PC-9 (cell line): ENCODE measurements around the gene LCOR. TPM values are rescaled to one million over a fixed set of nuclear protein-coding genes. Genes with fewer than 3 reads are reported as not detected.

Experiments used
- BruUV-seq: library from RNA; stranded (reverse); fragments of 400-500 nt; replicated peaks from 2 replicates; lab custom pipeline; 2021; lab: Mats Ljungman, UMichigan
- CTCF ChIA-PET: fragments of 300-600 bp; sonication (Branson Sonifier 250); formaldehyde crosslinking; loops from one replicate; lab custom pipeline; 2022; ENCODE audit warnings: antibody characterized with exemption; lab: Charles Lee
- POLR2A ChIA-PET: fragments of 300-600 bp; sonication (Branson Sonifier 250); formaldehyde crosslinking; loops from one replicate; lab custom pipeline; 2022; ENCODE audit warnings: antibody characterized with exemption; ENCODE audit not compliant: unreplicated experiment; lab: Charles Lee
- DNase-seq, 2 experiments: peaks; one replicate each; pipeline versions ENCODE4 v3.0.0 to v3.0.0-alpha.2; 2015 to 2022; ENCODE audit warnings: mixed read lengths in 1 of 2
- H2AFZ ChIP-seq: fragments of 200-600 bp; sonication (generic); 2 replicates; pipeline ENCODE4 v1.8.1; 2017; ENCODE audit warnings: antibody characterized with exemption
- H3F3A ChIP-seq: fragments of 200-600 bp; sonication (generic); 2 replicates; pipeline ENCODE4 v1.8.1; 2017; ENCODE audit warnings: antibody characterized with exemption, mild to moderate bottlenecking, low read depth; ENCODE audit not compliant: insufficient read depth
- H3K27ac ChIP-seq: fragments of 200-600 bp; sonication (generic); 2 replicates; pipeline ENCODE4 v1.6.1; 2016; ENCODE audit warnings: mixed run types
- H3K27me3 ChIP-seq: fragments of 200-600 bp; sonication (generic); 2 replicates; pipeline ENCODE4 v1.6.1; 2016; ENCODE audit warnings: low read depth, mixed run types; ENCODE audit not compliant: insufficient read depth
- H3K36me3 ChIP-seq: fragments of 200-600 bp; sonication (generic); 2 replicates; pipeline ENCODE4 v1.6.1; 2016; ENCODE audit warnings: low read depth, mixed run types
- H3K4me1 ChIP-seq: fragments of 200-600 bp; sonication (generic); replicated peaks from 2 replicates; pipeline ENCODE4 v1.6.1; 2016; ENCODE audit warnings: mixed run types; ENCODE audit not compliant: insufficient read depth
- H3K4me2 ChIP-seq: fragments of 200-600 bp; sonication (generic); 2 replicates; pipeline ENCODE4 v1.6.1; 2017; ENCODE audit warnings: mixed run types
- H3K4me3 ChIP-seq: fragments of 200-600 bp; sonication (generic); 2 replicates; pipeline ENCODE4 v1.6.1; 2016; ENCODE audit warnings: mixed run types
- H3K79me2 ChIP-seq: fragments of 200-600 bp; sonication (generic); 2 replicates; pipeline ENCODE4 v1.6.1; 2017; ENCODE audit warnings: low read depth, mixed run types
- H3K9me2 ChIP-seq: fragments of 200-600 bp; sonication (generic); 2 replicates; pipeline ENCODE4 v1.8.1; 2017; ENCODE audit warnings: mild to moderate bottlenecking; ENCODE audit not compliant: insufficient read depth
- H3K9me3 ChIP-seq: fragments of 200-600 bp; sonication (generic); 2 replicates; pipeline ENCODE4 v1.8.1; 2016; ENCODE audit warnings: low read depth; ENCODE audit not compliant: insufficient read depth
- H4K20me1 ChIP-seq: fragments of 200-600 bp; sonication (generic); 2 replicates; pipeline ENCODE4 v1.8.1; 2017; ENCODE audit not compliant: insufficient read depth
- EZH2 ChIP-seq: fragments of 200-600 bp; sonication (generic); IDR thresholded peaks from 2 replicates; pipeline ENCODE4 v1.8.0; 2017; ENCODE audit warnings: antibody characterized with exemption, low read depth
- intact Hi-C: fragments of 100-400 bp; cut with micrococcal nuclease; formaldehyde crosslinking; loops from one replicate; pipeline ENCODE4 v1.10.0; 2022; ENCODE audit not compliant: unreplicated experiment
- total RNA-seq: library from RNA; stranded (reverse); gene quantifications from 2 replicates; pipeline ENCODE4 v1.2.3, GENCODE V29; 2021
- TF ChIP-seq, protein P1 (sequence below): fragments of 200-600 bp; sonication (generic); conservative IDR thresholded peaks from 2 replicates; pipeline ENCODE4 v1.6.1; 2017; ENCODE audit warnings: mixed run types, antibody characterized with exemption, mild to moderate bottlenecking, moderate library complexity

LCOR gene
- total RNA-seq, 1 experiment from 2014 or later: 36.4 TPM

DNA sequence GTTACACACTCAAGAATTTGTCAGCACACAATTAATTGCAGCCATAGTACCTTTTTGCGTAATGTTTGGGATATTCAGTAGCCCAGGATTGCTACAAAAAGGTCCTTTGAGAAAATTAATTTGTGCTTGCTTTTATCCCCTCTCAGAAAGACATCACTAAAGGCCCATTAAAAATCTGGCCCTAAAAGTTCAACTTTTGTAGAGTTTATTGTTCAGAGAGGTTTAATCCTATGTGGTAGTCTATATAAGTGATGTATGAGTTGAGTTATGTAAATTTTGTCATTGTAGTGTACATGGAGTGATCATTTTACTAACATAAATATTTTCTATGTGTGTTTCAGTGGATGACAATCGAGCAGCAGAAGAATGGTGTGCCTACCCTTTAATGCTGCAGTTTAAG is 126.0 kb downstream of the LCOR start:
- no peak for TF ChIP-seq EZH2
- TF ChIP-seq, protein P1, sequence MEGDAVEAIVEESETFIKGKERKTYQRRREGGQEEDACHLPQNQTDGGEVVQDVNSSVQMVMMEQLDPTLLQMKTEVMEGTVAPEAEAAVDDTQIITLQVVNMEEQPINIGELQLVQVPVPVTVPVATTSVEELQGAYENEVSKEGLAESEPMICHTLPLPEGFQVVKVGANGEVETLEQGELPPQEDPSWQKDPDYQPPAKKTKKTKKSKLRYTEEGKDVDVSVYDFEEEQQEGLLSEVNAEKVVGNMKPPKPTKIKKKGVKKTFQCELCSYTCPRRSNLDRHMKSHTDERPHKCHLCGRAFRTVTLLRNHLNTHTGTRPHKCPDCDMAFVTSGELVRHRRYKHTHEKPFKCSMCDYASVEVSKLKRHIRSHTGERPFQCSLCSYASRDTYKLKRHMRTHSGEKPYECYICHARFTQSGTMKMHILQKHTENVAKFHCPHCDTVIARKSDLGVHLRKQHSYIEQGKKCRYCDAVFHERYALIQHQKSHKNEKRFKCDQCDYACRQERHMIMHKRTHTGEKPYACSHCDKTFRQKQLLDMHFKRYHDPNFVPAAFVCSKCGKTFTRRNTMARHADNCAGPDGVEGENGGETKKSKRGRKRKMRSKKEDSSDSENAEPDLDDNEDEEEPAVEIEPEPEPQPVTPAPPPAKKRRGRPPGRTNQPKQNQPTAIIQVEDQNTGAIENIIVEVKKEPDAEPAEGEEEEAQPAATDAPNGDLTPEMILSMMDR: no peak
- no TSS peak for BruUV-seq
- ChIA-PET CTCF (no interaction called here), POLR2A (no interaction called here)
- Histone ChIP-seq H3K36me3 (no peaks in the 10 kb centered on the region; the same call in 1 of the 2 replicates), H2AFZ (no peak overlapping the region), H3K4me3 (no peak overlapping the region), H4K20me1 (peaks cover 5% of the 10 kb centered on the region; the same call in 1 of the 2 replicates), H3K4me1 (no peaks in the 10 kb centered on the region), H3K9me3 (no peaks in the 10 kb centered on the region), H3K27ac (no peak overlapping the region), H3F3A (no peaks in the 10 kb centered on the region), H3K4me2 (no peak overlapping the region), H3K27me3 (no peaks in the 10 kb centered on the region), H3K79me2 (no peaks in the 10 kb centered on the region), H3K9me2 (no peaks in the 10 kb centered on the region)
- intact Hi-C loops: no loop called here
- DNase-seq: no peak

DNA sequence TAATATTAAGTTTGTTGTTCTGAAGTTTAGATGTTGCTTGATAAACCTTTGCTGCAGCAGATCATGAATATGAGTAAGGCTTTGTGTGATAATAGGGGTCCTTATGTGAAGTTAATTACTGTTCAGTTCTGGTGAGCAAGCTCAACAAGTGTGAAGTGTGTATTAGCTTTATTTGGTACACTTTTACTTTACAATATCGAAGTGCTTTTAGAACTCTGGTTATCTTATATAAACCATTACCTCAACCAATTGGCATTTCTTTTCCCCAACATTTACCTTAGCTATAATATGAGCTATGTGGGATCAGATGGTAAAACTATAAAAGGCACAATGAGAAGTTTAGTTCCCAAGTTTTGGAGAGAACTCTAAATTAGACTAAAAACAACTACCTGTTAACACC is 127.6 kb downstream of the LCOR start:
- no TSS peak for BruUV-seq
- no peak for TF ChIP-seq EZH2
- TF ChIP-seq, protein P1: no peak
- Histone ChIP-seq H3K9me3 (no peaks in the 10 kb centered on the region), H3K36me3 (no peaks in the 10 kb centered on the region; the same call in 1 of the 2 replicates), H3F3A (no peaks in the 10 kb centered on the region), H3K9me2 (no peaks in the 10 kb centered on the region), H3K4me3 (no peak overlapping the region), H3K79me2 (no peaks in the 10 kb centered on the region), H3K4me2 (no peak overlapping the region), H3K27ac (no peak overlapping the region), H3K27me3 (no peaks in the 10 kb centered on the region), H3K4me1 (no peaks in the 10 kb centered on the region), H4K20me1 (peaks cover 5% of the 10 kb centered on the region; the same call in 1 of the 2 replicates), H2AFZ (no peak overlapping the region)
- intact Hi-C loops: no loop called here
- ChIA-PET CTCF (no interaction called here), POLR2A (no interaction called here)
- no peak for DNase-seq

DNA sequence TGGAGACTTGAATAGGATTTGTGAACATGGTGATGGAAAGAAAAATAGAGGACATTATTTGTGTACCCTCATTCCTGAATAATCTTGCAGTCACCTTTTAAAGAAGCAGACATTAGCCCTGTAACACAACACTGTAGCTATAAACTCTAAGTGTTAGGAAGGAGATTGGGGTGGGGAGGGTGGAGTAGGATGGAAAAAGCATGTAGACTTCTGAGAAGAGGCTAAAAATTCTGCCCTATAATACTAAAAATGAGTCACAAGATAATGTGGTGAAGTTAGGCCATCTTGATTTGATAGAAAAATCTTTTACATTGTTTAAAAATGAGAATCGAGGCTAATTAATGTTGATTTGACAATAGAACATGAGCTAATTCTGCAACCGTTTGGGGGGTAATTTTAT is 128.8 kb downstream of the LCOR start:
- BruUV-seq: no TSS peak
- TF ChIP-seq, protein P1: no peak
- TF ChIP-seq EZH2: no peak
- Histone ChIP-seq H3K9me3 (no peaks in the 10 kb centered on the region), H3K27me3 (no peaks in the 10 kb centered on the region), H3K4me2 (no peak overlapping the region), H3K27ac (no peak overlapping the region), H2AFZ (no peak overlapping the region), H3K79me2 (no peaks in the 10 kb centered on the region), H3K36me3 (no peaks in the 10 kb centered on the region; the same call in 1 of the 2 replicates), H3K4me3 (no peak overlapping the region), H3K4me1 (no peaks in the 10 kb centered on the region), H3K9me2 (no peaks in the 10 kb centered on the region), H3F3A (no peaks in the 10 kb centered on the region), H4K20me1 (peaks cover 5% of the 10 kb centered on the region; the same call in 1 of the 2 replicates)
- ChIA-PET CTCF (no interaction called here), POLR2A (no interaction called here)
- DNase-seq: no peak
- intact Hi-C loops: no loop called here
